Measurements from ENCODE around the gene PRMT9. TPM values are rescaled to one million over a fixed set of nuclear protein-coding genes. Genes with fewer than 3 reads are reported as not detected.
A peak's percentile ranks its signal among the peaks of the same experiment; 100 is the strongest.

PRMT9 gene
- total and polyA plus RNA-seq, 9 of the 15 experiments (the other 6 are each of a cell fraction or from before 2014, with no cell fraction given), result 3.5 to 15.6 (median 7.2) TPM

- TF ChIP-seq ZNF644 (tag; IDR thresholded peaks at IDR 0.05; ENCODE audit: low read depth), result no peak
- no peak for TF ChIP-seq POLR2AphosphoS2 (IDR thresholded peaks at IDR 0.05; ENCODE audit: low read length)
- TF ChIP-seq ZNF57 (CRISPR knock-in tag; IDR thresholded peaks at IDR 0.05), result no peak
- no peak for TF ChIP-seq YBX1 (IDR thresholded peaks at IDR 0.05)
- TF ChIP-seq ZSCAN29 (IDR thresholded peaks at IDR 0.05), result no peak
- TF ChIP-seq KAT2B (IDR thresholded peaks at IDR 0.05; ENCODE audit: low read depth, low read length), result no peak
- TF ChIP-seq LARP7 (IDR thresholded peaks at IDR 0.05), result no peak
- no peak for TF ChIP-seq DACH1 (IDR thresholded peaks at IDR 0.05; ENCODE audit: partially characterized antibody)
- TF ChIP-seq ZNF217 (CRISPR knock-in tag; IDR thresholded peaks at IDR 0.05), result no peak
- TF ChIP-seq PHF8 (IDR thresholded peaks at IDR 0.05; ENCODE audit: borderline replicate concordance, low read length), result peak; percentile 92; the same call in 1 of the 2 replicates
- peak; percentile 59; the same call in 1 of the 2 replicates for TF ChIP-seq ETV5 (CRISPR knock-in tag; IDR thresholded peaks at IDR 0.05; ENCODE audit: low read depth)
- TF ChIP-seq GATAD2A (IDR thresholded peaks at IDR 0.05), result no peak
- no peak for TF ChIP-seq ZNF12 (CRISPR knock-in tag; IDR thresholded peaks at IDR 0.05)
- no peak for TF ChIP-seq HNRNPL (IDR thresholded peaks at IDR 0.05; ENCODE audit: low read depth, low read length)
- TF ChIP-seq ZNF224 (CRISPR knock-in tag; IDR thresholded peaks at IDR 0.05), result no peak
- peak; percentile 76 for TF ChIP-seq RBFOX2 (IDR thresholded peaks at IDR 0.05; ENCODE audit: low read depth, low read length)
- TF ChIP-seq CEBPB (tag; IDR thresholded peaks at IDR 0.05), result peak; percentile 74
- TF ChIP-seq MCM3 (IDR thresholded peaks at IDR 0.05), result no peak
- no peak for TF ChIP-seq HSF4 (CRISPR knock-in tag; IDR thresholded peaks at IDR 0.05; ENCODE audit: borderline replicate concordance)
- TF ChIP-seq BRD4 (IDR thresholded peaks at IDR 0.05), result no peak
- peak; percentile 72 for TF ChIP-seq SP1 (CRISPR knock-in tag; IDR thresholded peaks at IDR 0.05)
- peak; percentile 88 for TF ChIP-seq GABPB1 (CRISPR knock-in tag; IDR thresholded peaks at IDR 0.05)
- TF ChIP-seq FOS (IDR thresholded peaks at IDR 0.05; ENCODE audit: extremely low read depth, insufficient read length), result peak; percentile 75
- no peak for TF ChIP-seq FOXA3 (CRISPR knock-in tag; conservative IDR thresholded peaks at IDR 0.05 in 1 of 2, IDR thresholded peaks at IDR 0.05 in 1 of 2)
- peak; percentile 54; the same call in 1 of the 2 replicates for TF ChIP-seq HDAC2 (IDR thresholded peaks at IDR 0.05)
- TF ChIP-seq THRAP3 (IDR thresholded peaks at IDR 0.05; ENCODE audit: borderline replicate concordance), result no peak
- TF ChIP-seq SRSF7 (optimal IDR thresholded peaks at IDR 0.05; ENCODE audit: low read depth, low read length), result no peak
- peak; percentile 84 for TF ChIP-seq TFAP4 (CRISPR knock-in tag; IDR thresholded peaks at IDR 0.05; ENCODE audit: borderline replicate concordance)
- no peak for TF ChIP-seq RBM34 (IDR thresholded peaks at IDR 0.05; ENCODE audit: borderline replicate concordance, insufficient read depth, low read length)
- TF ChIP-seq POLR2AphosphoS5 (IDR thresholded peaks at IDR 0.05; ENCODE audit: control insufficient read depth, insufficient read depth, low read depth, low read length), result peak; percentile 71; the same call in 1 of the 2 replicates
Measured at GRCh38 chr4:147617173-147617840, 66.7 kb downstream of the PRMT9 start, which contains the start of gene TMEM184C (continued).

All from K562 (cell line).